ENCODE measurements around the gene DIO1.

The DIO1 gene

DNA sequence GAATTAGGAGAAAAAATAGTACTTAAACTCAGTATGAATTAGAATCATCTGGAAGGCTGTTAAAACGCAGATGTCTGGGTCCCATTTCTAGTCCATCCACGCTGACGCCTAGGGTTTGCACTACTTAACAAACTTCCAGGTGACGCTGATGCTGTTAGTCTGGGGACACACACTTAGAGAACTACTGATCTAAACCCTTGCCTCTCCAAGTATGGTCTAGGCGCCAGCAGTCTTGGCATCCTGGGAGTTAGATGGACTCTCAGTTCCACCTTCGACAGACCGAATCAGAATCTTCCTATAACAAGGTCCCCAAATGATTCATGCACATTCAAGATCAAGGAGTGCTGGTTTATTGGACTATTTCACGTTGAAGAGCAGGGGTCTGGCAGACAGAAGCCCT is 11.5 kb downstream of the DIO1 start:
- Histone ChIP-seq H3K4me1 (ENCODE audit: control insufficient read depth, low read length) (no peaks in the 10 kb centered on the region), H3K4me3 (ENCODE audit: low read length) (no peak overlapping the region), H3K9me3 (ENCODE audit: control insufficient read depth, insufficient read depth, low read length) (no peaks in the 10 kb centered on the region), H3F3A (ENCODE audit: control insufficient read depth, insufficient read depth) (no peaks in the 10 kb centered on the region), H3K9me2 (replicated peaks; ENCODE audit: control insufficient read depth, low read length) (no peaks in the 10 kb centered on the region), H3K36me3 (ENCODE audit: control insufficient read depth, low read length) (no peaks in the 10 kb centered on the region), H3K79me2 (ENCODE audit: control insufficient read depth, low read length) (no peaks in the 10 kb centered on the region), H4K20me1 (ENCODE audit: control insufficient read depth, insufficient read depth, low read depth, low read length) (no peaks in the 10 kb centered on the region), H3K27me3 (ENCODE audit: control insufficient read depth, low read length) (no peaks in the 10 kb centered on the region), H3K4me2 (ENCODE audit: low read length) (no peak overlapping the region), H3K27ac (ENCODE audit: low read depth, low read length) (no peak overlapping the region)
- TF ChIP-seq EZH2phosphoT487 (IDR thresholded peaks at IDR 0.05; ENCODE audit: borderline replicate concordance, low read length): no peak
- TF ChIP-seq, protein P1, sequence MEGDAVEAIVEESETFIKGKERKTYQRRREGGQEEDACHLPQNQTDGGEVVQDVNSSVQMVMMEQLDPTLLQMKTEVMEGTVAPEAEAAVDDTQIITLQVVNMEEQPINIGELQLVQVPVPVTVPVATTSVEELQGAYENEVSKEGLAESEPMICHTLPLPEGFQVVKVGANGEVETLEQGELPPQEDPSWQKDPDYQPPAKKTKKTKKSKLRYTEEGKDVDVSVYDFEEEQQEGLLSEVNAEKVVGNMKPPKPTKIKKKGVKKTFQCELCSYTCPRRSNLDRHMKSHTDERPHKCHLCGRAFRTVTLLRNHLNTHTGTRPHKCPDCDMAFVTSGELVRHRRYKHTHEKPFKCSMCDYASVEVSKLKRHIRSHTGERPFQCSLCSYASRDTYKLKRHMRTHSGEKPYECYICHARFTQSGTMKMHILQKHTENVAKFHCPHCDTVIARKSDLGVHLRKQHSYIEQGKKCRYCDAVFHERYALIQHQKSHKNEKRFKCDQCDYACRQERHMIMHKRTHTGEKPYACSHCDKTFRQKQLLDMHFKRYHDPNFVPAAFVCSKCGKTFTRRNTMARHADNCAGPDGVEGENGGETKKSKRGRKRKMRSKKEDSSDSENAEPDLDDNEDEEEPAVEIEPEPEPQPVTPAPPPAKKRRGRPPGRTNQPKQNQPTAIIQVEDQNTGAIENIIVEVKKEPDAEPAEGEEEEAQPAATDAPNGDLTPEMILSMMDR (IDR thresholded peaks at IDR 0.05; ENCODE audit: low read depth, low read length, poor library complexity, severe bottlenecking): no peak

DNA sequence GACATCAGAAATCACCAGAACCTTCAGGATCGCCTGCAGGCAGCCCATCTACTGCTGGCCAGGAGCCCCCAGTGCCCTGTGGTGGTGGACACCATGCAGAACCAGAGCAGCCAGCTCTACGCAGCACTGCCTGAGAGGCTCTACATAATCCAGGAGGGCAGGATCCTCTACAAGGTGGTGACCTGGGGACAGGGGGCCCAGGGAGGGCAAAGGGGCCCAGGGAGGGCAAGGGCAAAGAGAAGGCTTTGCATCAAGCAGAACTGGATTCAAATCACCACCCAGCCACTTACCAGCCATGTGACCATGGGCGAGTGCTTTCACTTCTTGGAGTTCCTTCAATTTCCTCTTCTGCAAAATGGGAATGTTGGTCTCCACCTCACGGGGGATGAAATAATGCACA is 12.1 kb downstream of the DIO1 start:
- Histone ChIP-seq H3K79me2 (ENCODE audit: control insufficient read depth, low read length) (no peaks in the 10 kb centered on the region), H3K36me3 (ENCODE audit: control insufficient read depth, low read length) (no peaks in the 10 kb centered on the region), H3K9me3 (ENCODE audit: control insufficient read depth, insufficient read depth, low read length) (no peaks in the 10 kb centered on the region), H3F3A (ENCODE audit: control insufficient read depth, insufficient read depth) (no peaks in the 10 kb centered on the region), H4K20me1 (ENCODE audit: control insufficient read depth, insufficient read depth, low read depth, low read length) (no peaks in the 10 kb centered on the region), H3K27me3 (ENCODE audit: control insufficient read depth, low read length) (no peaks in the 10 kb centered on the region), H3K4me2 (ENCODE audit: low read length) (no peak overlapping the region), H3K4me1 (ENCODE audit: control insufficient read depth, low read length) (no peaks in the 10 kb centered on the region), H3K9me2 (replicated peaks; ENCODE audit: control insufficient read depth, low read length) (no peaks in the 10 kb centered on the region), H3K4me3 (ENCODE audit: low read length) (no peak overlapping the region), H3K27ac (ENCODE audit: low read depth, low read length) (no peak overlapping the region)
- TF ChIP-seq, protein P1 (IDR thresholded peaks at IDR 0.05; ENCODE audit: low read depth, low read length, poor library complexity, severe bottlenecking): no peak
- no peak for TF ChIP-seq EZH2phosphoT487 (IDR thresholded peaks at IDR 0.05; ENCODE audit: borderline replicate concordance, low read length)

DNA sequence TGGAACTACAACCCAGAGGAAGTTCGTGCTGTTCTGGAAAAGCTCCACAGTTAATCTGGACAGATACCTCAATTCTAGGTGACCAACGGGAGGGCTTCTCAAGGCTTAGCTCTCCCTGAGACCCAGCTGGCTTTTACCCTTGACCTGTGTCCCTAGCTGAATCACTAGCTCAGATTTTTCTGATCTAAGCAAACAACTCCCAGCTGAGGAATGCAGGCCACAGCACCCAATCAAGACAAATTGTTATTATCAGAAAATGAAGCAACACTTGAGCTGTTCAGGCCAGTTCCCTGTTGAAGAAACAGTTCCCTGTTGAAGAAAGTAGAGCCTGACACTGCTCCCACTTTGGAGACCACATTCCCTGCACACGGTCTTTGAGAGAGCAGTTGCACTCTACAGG is 16.0 kb downstream of the DIO1 start:
- Histone ChIP-seq H3K4me2 (ENCODE audit: low read length) (no peak overlapping the region), H3K36me3 (ENCODE audit: control insufficient read depth, low read length) (no peaks in the 10 kb centered on the region), H3K4me1 (ENCODE audit: control insufficient read depth, low read length) (no peaks in the 10 kb centered on the region), H3K27ac (ENCODE audit: low read depth, low read length) (no peak overlapping the region), H3K9me3 (ENCODE audit: control insufficient read depth, insufficient read depth, low read length) (no peaks in the 10 kb centered on the region), H3K4me3 (ENCODE audit: low read length) (no peak overlapping the region), H3K27me3 (ENCODE audit: control insufficient read depth, low read length) (no peaks in the 10 kb centered on the region), H3K9me2 (replicated peaks; ENCODE audit: control insufficient read depth, low read length) (no peaks in the 10 kb centered on the region), H4K20me1 (ENCODE audit: control insufficient read depth, insufficient read depth, low read depth, low read length) (no peaks in the 10 kb centered on the region), H3F3A (ENCODE audit: control insufficient read depth, insufficient read depth) (no peaks in the 10 kb centered on the region), H3K79me2 (ENCODE audit: control insufficient read depth, low read length) (no peaks in the 10 kb centered on the region)
- TF ChIP-seq EZH2phosphoT487 (IDR thresholded peaks at IDR 0.05; ENCODE audit: borderline replicate concordance, low read length): no peak
- TF ChIP-seq, protein P1 (IDR thresholded peaks at IDR 0.05; ENCODE audit: low read depth, low read length, poor library complexity, severe bottlenecking): no peak

DNA sequence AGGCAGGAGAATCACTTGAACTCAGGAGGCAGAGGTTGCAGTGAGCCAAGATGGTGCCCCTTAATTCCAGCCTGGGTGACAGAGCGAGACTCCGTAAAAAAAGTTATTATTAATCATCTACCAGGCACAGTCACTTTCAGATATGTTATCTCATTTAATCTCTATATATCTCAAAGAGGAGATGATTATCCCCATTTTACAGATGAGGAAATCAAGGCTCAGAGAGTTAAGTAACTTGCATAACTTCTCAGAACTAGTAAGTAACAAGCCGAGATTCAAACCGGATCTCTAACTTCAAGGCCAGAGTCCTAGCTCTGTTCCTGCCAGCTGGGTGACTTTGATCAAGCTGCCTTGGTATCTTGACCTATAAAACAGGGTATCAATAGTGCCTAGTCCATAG is 17.5 kb downstream of the DIO1 start:
- H3F3A ChIP-seq (ENCODE audit: control insufficient read depth, insufficient read depth): no peaks in the 10 kb centered on the region
- no peaks in the 10 kb centered on the region for H3K9me2 ChIP-seq (replicated peaks; ENCODE audit: control insufficient read depth, low read length)
- H3K36me3 ChIP-seq (ENCODE audit: control insufficient read depth, low read length): peaks cover 4% of the 10 kb centered on the region; the same call in 1 of the 2 replicates
- no peaks in the 10 kb centered on the region for H3K9me3 ChIP-seq (ENCODE audit: control insufficient read depth, insufficient read depth, low read length)
- H3K4me2 ChIP-seq (ENCODE audit: low read length): no peak overlapping the region
- no peak overlapping the region for H3K4me3 ChIP-seq (ENCODE audit: low read length)
- H3K27ac ChIP-seq (ENCODE audit: low read depth, low read length): no peak overlapping the region
- H3K27me3 ChIP-seq (ENCODE audit: control insufficient read depth, low read length): no peaks in the 10 kb centered on the region
- TF ChIP-seq, protein P1 (IDR thresholded peaks at IDR 0.05; ENCODE audit: low read depth, low read length, poor library complexity, severe bottlenecking): no peak
- TF ChIP-seq EZH2phosphoT487 (IDR thresholded peaks at IDR 0.05; ENCODE audit: borderline replicate concordance, low read length): no peak
- no peaks in the 10 kb centered on the region for H3K4me1 ChIP-seq (ENCODE audit: control insufficient read depth, low read length)
- H3K79me2 ChIP-seq (ENCODE audit: control insufficient read depth, low read length): no peaks in the 10 kb centered on the region
- no peaks in the 10 kb centered on the region for H4K20me1 ChIP-seq (ENCODE audit: control insufficient read depth, insufficient read depth, low read depth, low read length)

Measured in DOHH2 (cell line).